Left kidney (tissue), 8 donors: ENCODE results near the gene ABCD3. TPM values are rescaled to one million over a fixed set of nuclear protein-coding genes. Genes with fewer than 3 reads are reported as not detected.
A peak's percentile ranks its signal among the peaks of the same experiment; 100 is the strongest.
"Not testable (repeated sequence)": the region's sequence is repeated elsewhere in the genome, so short reads cannot be mapped to it uniquely, and the experiment has no call there.

Experiments
- DNase-seq: peaks from one replicate; pipeline ENCODE4 v3.0.0-alpha.2; 2013
- long read RNA-seq, 8 donors: transcript quantifications; one replicate each; lab custom pipeline, GENCODE V29; 2026
- polyA plus RNA-seq: library from polyadenylated mRNA; unstranded; fragments of 120-200 nt; gene quantifications from one replicate; pipeline ENCODE4 v1.2.1, GENCODE V29; 2013; ENCODE audit not compliant: insufficient read length

Gene ABCD3
- polyA plus RNA-seq: 76.7 TPM
- long read RNA-seq, donor 1, full-length matches to known transcripts: 16 of 40 reads
- long read RNA-seq, donor 1, partial matches to known transcripts: 24 of 40 reads
- long read RNA-seq, donor 1, other reads (novel, unspliced or antisense): 0 of 40 reads
- long read RNA-seq, donor 2, full-length matches to known transcripts: 9 of 19 reads
- long read RNA-seq, donor 2, partial matches to known transcripts: 10 of 19 reads
- long read RNA-seq, donor 2, other reads (novel, unspliced or antisense): 0 of 19 reads
- long read RNA-seq, donor 3, transcript ABCD3-202 (23 exons, 3,538 nt): major isoform, 5 of 16 reads
- long read RNA-seq, donor 3, partial matches to known transcripts: 10 of 16 reads
- long read RNA-seq, donor 3, other reads (novel, unspliced or antisense): 0 of 16 reads
- long read RNA-seq, donor 4: 0 reads
- long read RNA-seq, donor 5, full-length matches to known transcripts: 13 of 22 reads
- long read RNA-seq, donor 5, partial matches to known transcripts: 9 of 22 reads
- long read RNA-seq, donor 5, other reads (novel, unspliced or antisense): 0 of 22 reads
- long read RNA-seq, donor 6, transcript ABCD3-202 (23 exons, 3,538 nt): major isoform, 8 of 28 reads
- long read RNA-seq, donor 6, partial matches to known transcripts: 20 of 28 reads
- long read RNA-seq, donor 6, other reads (novel, unspliced or antisense): 0 of 28 reads
- long read RNA-seq, donor 7, transcript ABCD3-202 (23 exons, 3,538 nt): major isoform, 10 of 20 reads
- long read RNA-seq, donor 7, partial matches to known transcripts: 9 of 20 reads
- long read RNA-seq, donor 7, other reads (novel, unspliced or antisense): 0 of 20 reads
- long read RNA-seq, donor 8, transcript ABCD3-202 (23 exons, 3,538 nt): major isoform, 5 of 6 reads
- long read RNA-seq, donor 8, partial matches to known transcripts: 0 of 6 reads
- long read RNA-seq, donor 8, other reads (novel, unspliced or antisense): 0 of 6 reads

GRCh38 chr1:94417978-94418663 lies at the start of gene ABCD3:
TSS of gene ABCD3 (plus strand) at chr1:94418389. CDS start at chr1:94418479, 90 bp downstream.
- DNase-seq: peak; percentile 99

GRCh38 chr1:94372771-94373170 lies 45.4 kb upstream of the ABCD3 start:
- not testable (repeated sequence) for DNase-seq

- DNase-seq: not testable (repeated sequence)
Measured at GRCh38 chr1:94373311-94373710, 44.9 kb upstream of the ABCD3 start.

- not testable (repeated sequence) for DNase-seq
Measured at GRCh38 chr1:94375666-94376065, 42.5 kb upstream of the ABCD3 start.

GRCh38 chr1:94378493-94378892 lies 39.7 kb upstream of the ABCD3 start:
- not testable (repeated sequence) for DNase-seq

GRCh38 chr1:94379615-94380014 lies 38.6 kb upstream of the ABCD3 start:
- no peak for DNase-seq

GRCh38 chr1:94382201-94382600 lies 36.0 kb upstream of the ABCD3 start:
- DNase-seq: no peak

GRCh38 chr1:94383966-94384408 lies 34.2 kb upstream of the ABCD3 start:
- DNase-seq: peak; percentile 50

GRCh38 chr1:94384485-94385265 lies 33.5 kb upstream of the ABCD3 start:
- DNase-seq: no peak

- DNase-seq: no peak
Measured at GRCh38 chr1:94385308-94385929, 32.8 kb upstream of the ABCD3 start.

GRCh38 chr1:94389298-94389697 lies 28.9 kb upstream of the ABCD3 start:
- no peak for DNase-seq

GRCh38 chr1:94394247-94394646 lies 23.9 kb upstream of the ABCD3 start:
- no peak for DNase-seq

GRCh38 chr1:94395231-94395630 lies 23.0 kb upstream of the ABCD3 start:
- DNase-seq: no peak

GRCh38 chr1:94395748-94396309 lies 22.4 kb upstream of the ABCD3 start:
- no peak for DNase-seq

GRCh38 chr1:94396356-94397010 lies 21.7 kb upstream of the ABCD3 start:
- no peak for DNase-seq

- no peak for DNase-seq
Measured at GRCh38 chr1:94398356-94398755, 19.8 kb upstream of the ABCD3 start.

GRCh38 chr1:94399453-94399852 lies 18.7 kb upstream of the ABCD3 start:
- no peak for DNase-seq

- no peak for DNase-seq
Measured at GRCh38 chr1:94401206-94401605, 17.0 kb upstream of the ABCD3 start.

- no peak for DNase-seq
Measured at GRCh38 chr1:94406446-94406845, 11.7 kb upstream of the ABCD3 start.
